Heart right ventricle (tissue), 16 donors: ENCODE results near the gene NCL. TPM values are rescaled to one million over a fixed set of nuclear protein-coding genes. Genes with fewer than 3 reads are reported as not detected.

Source experiments
- ATAC-seq, 8 donors: fragments of 200-7000 bp; cut with Tn5 transposase; one replicate each; pipeline ENCODE4 v1.9.1; 2020; ENCODE audit warnings: mild to moderate bottlenecking in 8 of 8, moderate library complexity in 8 of 8, moderate number of reproducible peaks in 1 of 8
- DNase-seq, 2 donors: peaks; one replicate each; pipeline ENCODE4 v3.0.0-alpha.2; 2020
- H3K27ac ChIP-seq, 10 donors: fragments of 200-600 bp; sonication (generic) in 2 of 10; one replicate each; pipeline versions ENCODE4 v1.5.0 to v1.8.0; 2020 to 2022; ENCODE audit warnings: mild to moderate bottlenecking in 3 of 10
- H3K27me3 ChIP-seq, 7 donors: fragments of 200-600 bp; one replicate each; pipeline ENCODE4 v1.8.0; 2021 to 2022; ENCODE audit warnings: mild to moderate bottlenecking in 2 of 7
- H3K36me3 ChIP-seq, 9 donors: fragments of 200-600 bp; sonication (generic) in 1 of 9; one replicate each; pipeline versions ENCODE4 v1.5.0 to v1.8.0; 2020 to 2022; ENCODE audit warnings: mild to moderate bottlenecking in 2 of 9
- H3K4me1 ChIP-seq, 9 donors: fragments of 200-600 bp; sonication (generic) in 1 of 9; one replicate each; pipeline versions ENCODE4 v1.5.0 to v1.8.0; 2020 to 2022; ENCODE audit warnings: mild to moderate bottlenecking in 4 of 9
- H3K4me3 ChIP-seq, 10 donors: fragments of 200-600 bp; sonication (generic) in 2 of 10; one replicate each; pipeline versions ENCODE4 v1.5.0 to v1.8.0; 2020 to 2022; ENCODE audit warnings: mild to moderate bottlenecking in 7 of 10, moderate library complexity in 2 of 10
- H3K9me3 ChIP-seq, 11 donors: fragments of 200-600 bp in 10 of 11; sonication (generic) in 2 of 11; one replicate each; pipeline versions ENCODE4 v1.5.0 to v1.8.0; 2013 to 2022; ENCODE audit warnings: mild to moderate bottlenecking in 2 of 11, control low read depth in 1 of 11, moderate library complexity in 1 of 11
- CTCF ChIP-seq, 9 donors: fragments of 200-600 bp; sonication (generic) in 2 of 9; IDR thresholded peaks; one replicate each; pipeline versions ENCODE4 v1.5.0 to v1.8.0; 2021 to 2022; ENCODE audit warnings: antibody characterized with exemption in 9 of 9, mild to moderate bottlenecking in 5 of 9, moderate library complexity in 1 of 9
- WGBS, 2 donors: extraction: QIAGEN DNeasy Blood & Tissue Kit; methylation state at CpG; one replicate each; pipeline ENCODE4 v1.1.7; 2013; ENCODE audit warnings: inconsistent platforms in 1 of 2; 5-methylcytosine and 5-hydroxymethylcytosine counted together
- intact Hi-C, 10 donors: fragments of 100-400 bp; cut with DNase I; formaldehyde crosslinking; loops; one replicate each; pipeline versions ENCODE4 v1.11.1 to v1.14.2; 2022
- polyA plus RNA-seq, 2 donors: library from polyadenylated mRNA; stranded (reverse); fragments of 200-250 nt; gene quantifications; one replicate each; pipeline ENCODE4 v1.2.3, GENCODE V29; 2013
- total RNA-seq, 10 donors: library from RNA; stranded (reverse); fragmentation: NEBNext Ultra II Directional in 3 of 10; extraction: Animal tissue kit (Norgen Biotek cat#: 25700) in 3 of 10; gene quantifications; one replicate each; pipeline versions ENCODE4 v1.2.1 to v1.2.4, GENCODE V29; 2021 to 2023
- donor health status: Arrhythmogenic right ventricular cardiomyopathy.
- donor health status: ischemic (EF 13 %, LVEDD 7.1; RV severe dilation, severe dysfunction).
- donor health status: healthy with polysubstance abuse.
- donor health status: DM: no; HTN: yes; CAD: no.
- donor health status: DM: no; HTN: no; CAD: no.
- donor health status: ischemic (EF 25% LVEDD 6.9; RV normal size, moderate dysfunction).
- donor health status: ischemic (EF 25% LVEDD 5.7; RV mildly dilated, moderate dysfunction).
- donor health status: healthy.
- donor health status: DM: yes; HTN: yes; CAD: no.
- donor health status: Ischemic cardiomyopathy.
- donor health status: ischemic (EF 35%, LVEDD 5.7; RV mildly dilated, moderate dysfunction).
- donor health status: nonischemic (EF 11% LVEDD 7.7; RV severe dilation, severe dysfunction).
- donor health status: DM: yes; HTN: yes; CAD: no.
- donor health status: PGD.
- donor health status: ischemic (EF 29% LVEDD 5.4; RV normal size, mild dysfunction).
- donor health status: nonischemic (EF 23%, LVEDD 6.1; RV moderate dilation, normal function).

Gene NCL
- total and polyA plus RNA-seq, 12 donors: 127 to 363 (median 300) TPM

GRCh38 chr2:231455222-231455621 is 9.1 kb downstream of the NCL start:
- H3K4me3 ChIP-seq: no peak overlapping the region
- H3K27ac ChIP-seq: no peak overlapping the region
- H3K27me3 ChIP-seq: no peaks in the 10 kb centered on the region
- H3K36me3 ChIP-seq: peaks cover 17 to 82% (median 71%) of the 10 kb centered on the region in 9 donors
- TF ChIP-seq CTCF (IDR thresholded peaks at IDR 0.05): no peak
- ATAC-seq: no peak
- intact Hi-C loops: loop anchor here in 3 of 10 donors (10.0 kb wide), 2 partner anchors 230 to 350 kb away; no protein-coding TSS in a partner anchor
- H3K9me3 ChIP-seq: no peaks in the 10 kb centered on the region
- no peak for DNase-seq
- H3K4me1 ChIP-seq: peaks cover 0 to 13% (median 0%) of the 10 kb centered on the region in 9 donors
- WGBS, 2 donors: 77 to 82% methylated on average over 11 of the region's 11 CpGs

GRCh38 chr2:231454361-231454791 is 9.9 kb downstream of the NCL start:
- peaks cover 0 to 5% (median 0%) of the 10 kb centered on the region in 9 donors for H3K4me1 ChIP-seq
- no peak overlapping the region for H3K27ac ChIP-seq
- 77 to 82% methylated on average over 4 of the region's 4 CpGs for WGBS, 2 donors
- TF ChIP-seq CTCF (IDR thresholded peaks at IDR 0.05): no peak
- H3K36me3 ChIP-seq: peaks cover 12 to 73% (median 63%) of the 10 kb centered on the region in 9 donors
- DNase-seq (no peak), ATAC-seq (no peak)
- no peaks in the 10 kb centered on the region for H3K27me3 ChIP-seq
- H3K4me3 ChIP-seq: no peak overlapping the region
- no peaks in the 10 kb centered on the region for H3K9me3 ChIP-seq
- intact Hi-C loops: loop anchor here in 8 of 10 donors (5.0 to 10.0 kb wide), 7 partner anchors 227 to 627 kb away; no protein-coding TSS in a partner anchor

GRCh38 chr2:231452799-231453508 is 11.3 kb downstream of the NCL start:
- WGBS, 2 donors: 72 to 75% methylated on average over 10 of the region's 10 CpGs
- DNase-seq (no peak), ATAC-seq (peak in 3 of 8 donors; percentile 9 to 14 (median 11))
- H3K27me3 ChIP-seq: no peaks in the 10 kb centered on the region
- TF ChIP-seq CTCF (IDR thresholded peaks at IDR 0.05): no peak
- H3K9me3 ChIP-seq: no peaks in the 10 kb centered on the region
- no peak overlapping the region for H3K4me3 ChIP-seq
- H3K4me1 ChIP-seq: peaks cover 0 to 3% (median 0%) of the 10 kb centered on the region in 9 donors
- peaks cover 11 to 59% (median 48%) of the 10 kb centered on the region in 9 donors for H3K36me3 ChIP-seq
- H3K27ac ChIP-seq: no peak overlapping the region
- intact Hi-C loops: loop anchor here in 9 of 10 donors (1.0 to 10.0 kb wide), 10 partner anchors 226 to 626 kb away; no protein-coding TSS in a partner anchor

- H3K36me3 ChIP-seq: peaks cover 0 to 35% (median 25%) of the 10 kb centered on the region in 9 donors
- DNase-seq: no peak
- no peak for ATAC-seq
Measured at GRCh38 chr2:231450548-231450989, 13.7 kb downstream of the NCL start.

More at GRCh38 chr2:231450548-231450989, 13.7 kb downstream of the NCL start:
- no peak for TF ChIP-seq CTCF (IDR thresholded peaks at IDR 0.05)
- Histone ChIP-seq H3K4me1 (no peaks in the 10 kb centered on the region), H3K27ac (no peak overlapping the region), H3K4me3 (no peak overlapping the region), H3K9me3 (no peaks in the 10 kb centered on the region), H3K27me3 (no peaks in the 10 kb centered on the region)
- 91 to 96% methylated on average over 4 of the region's 4 CpGs for WGBS, 2 donors
- intact Hi-C loops: loop anchor here in 8 of 10 donors (5.0 to 10.0 kb wide), 7 partner anchors 223 to 623 kb away; no protein-coding TSS in a partner anchor
